Tibial artery (tissue), 4 donors: ENCODE measurements around the gene PXDN.

Source experiments
- DNase-seq, 2 donors: peaks; one replicate each; pipeline ENCODE4 v3.0.0-alpha.2; 2019
- H3K27ac ChIP-seq, 2 donors: fragments of 200-600 bp; sonication (generic) in 1 of 2; 1 replicate in 1 of 2; 2 replicates in 1 of 2; pipeline ENCODE4 v1.5.1; 2018 to 2019; ENCODE audit warnings: mild to moderate bottlenecking in 1 of 2
- H3K27me3 ChIP-seq, 2 donors: fragments of 200-600 bp; sonication (generic) in 1 of 2; one replicate each; pipeline versions ENCODE4 v1.5.1 to v1.6.0; 2016 to 2019
- H3K36me3 ChIP-seq, 3 donors: fragments of 200-600 bp; sonication (generic) in 2 of 3; one replicate each; pipeline ENCODE4 v1.5.1; 2016 to 2019; ENCODE audit warnings: mild to moderate bottlenecking in 2 of 3
- H3K4me1 ChIP-seq, 4 donors: fragments of 200-600 bp; sonication (generic) in 2 of 4; 1 replicate in 3 of 4; 2 replicates in 1 of 4; pipeline ENCODE4 v1.5.1; 2016 to 2019
- H3K4me3 ChIP-seq, 2 donors: fragments of 200-600 bp; sonication (generic) in 1 of 2; 1 replicate in 1 of 2; 2 replicates in 1 of 2; pipeline ENCODE4 v1.5.1; 2018 to 2019; ENCODE audit warnings: mild to moderate bottlenecking in 2 of 2
- H3K9me3 ChIP-seq, 3 donors: fragments of 200-600 bp; sonication (generic) in 1 of 3; one replicate each; pipeline ENCODE4 v1.5.1; 2016 to 2019
- CTCF ChIP-seq, 2 experiments: fragments of 200-600 bp in 1 of 2; fragments of 450-650 bp in 1 of 2; IDR thresholded peaks; one replicate each; pipeline ENCODE4 v1.5.1; 2017 to 2019; ENCODE audit warnings: antibody characterized with exemption in 2 of 2, mild to moderate bottlenecking in 1 of 2, moderate library complexity in 1 of 2
- intact Hi-C: fragments of 100-400 bp; cut with DNase I; formaldehyde crosslinking; loops from one replicate; pipeline ENCODE4 v1.15.0; 2023; ENCODE audit warnings: low total_unique reads

The PXDN gene

DNA sequence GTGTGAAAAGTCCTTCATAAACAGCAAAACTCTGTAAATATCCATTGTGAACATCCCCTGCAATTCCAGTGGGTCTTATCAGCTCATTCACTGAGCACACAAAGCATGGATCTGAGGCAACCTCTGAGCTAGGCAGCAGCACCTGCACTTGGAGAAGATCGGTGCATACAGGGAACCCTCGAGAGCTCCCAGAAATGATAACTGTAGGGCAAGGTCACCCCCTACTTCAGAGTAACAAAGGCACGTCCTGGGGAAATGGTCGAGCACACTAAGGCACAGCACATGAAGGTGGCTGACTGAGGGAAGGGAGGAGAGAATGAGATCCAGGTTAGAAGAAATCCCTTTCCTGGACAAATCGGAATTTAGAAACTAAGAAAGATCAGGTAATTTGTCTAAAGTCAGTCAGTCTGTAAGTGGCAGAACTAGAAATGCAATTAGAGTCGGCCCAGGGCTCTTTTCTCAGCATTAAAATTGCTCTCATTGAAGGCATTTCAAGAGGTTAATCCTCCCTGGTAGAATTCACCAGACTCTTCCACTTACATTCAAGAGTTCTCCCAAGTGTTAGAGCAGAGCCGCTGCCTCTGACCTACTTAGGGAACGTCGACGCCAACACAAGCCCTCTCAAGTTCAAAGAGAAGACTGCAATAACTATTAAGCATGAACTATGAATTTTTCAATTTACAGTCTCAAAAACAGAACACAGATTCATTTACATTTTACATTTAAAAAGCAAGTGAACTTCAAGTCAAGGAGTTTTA lies 45.9 kb downstream of the PXDN start:
- Histone ChIP-seq H3K27me3 (no peaks in the 10 kb centered on the region), H3K27ac (no peak overlapping the region), H3K4me1 (peaks cover 0 to 10% (median 6%) of the 10 kb centered on the region in 4 donors), H3K4me3 (no peak overlapping the region), H3K9me3 (no peaks in the 10 kb centered on the region), H3K36me3 (no peaks in the 10 kb centered on the region)
- no peak for TF ChIP-seq CTCF (IDR thresholded peaks at IDR 0.05)
- DNase-seq: no peak
- intact Hi-C loops: no loop called here

- Histone ChIP-seq H3K4me3 (no peak overlapping the region), H3K4me1 (peaks cover 0 to 10% (median 6%) of the 10 kb centered on the region in 4 donors), H3K27me3 (no peaks in the 10 kb centered on the region), H3K36me3 (peaks cover under 1 to 2% (median under 1%) of the 10 kb centered on the region in 3 donors), H3K9me3 (no peaks in the 10 kb centered on the region), H3K27ac (no peak overlapping the region)
- no peak for DNase-seq
- intact Hi-C loops: no loop called here
- TF ChIP-seq CTCF (IDR thresholded peaks at IDR 0.05): no peak
Observed at GRCh38 chr2:1697601-1698000, 46.7 kb downstream of the PXDN start.

GRCh38 chr2:1696472-1696871 lies 47.8 kb downstream of the PXDN start:
- intact Hi-C loops: no loop called here
- H3K36me3 ChIP-seq: peaks cover 7 to 14% (median 11%) of the 10 kb centered on the region in 3 donors
- H3K27me3 ChIP-seq: no peaks in the 10 kb centered on the region
- H3K4me1 ChIP-seq: peaks cover 0 to 10% (median 6%) of the 10 kb centered on the region in 4 donors
- no peaks in the 10 kb centered on the region for H3K9me3 ChIP-seq
- no peak overlapping the region for H3K27ac ChIP-seq
- TF ChIP-seq CTCF (IDR thresholded peaks at IDR 0.05): no peak
- no peak overlapping the region for H3K4me3 ChIP-seq
- DNase-seq: no peak

DNA sequence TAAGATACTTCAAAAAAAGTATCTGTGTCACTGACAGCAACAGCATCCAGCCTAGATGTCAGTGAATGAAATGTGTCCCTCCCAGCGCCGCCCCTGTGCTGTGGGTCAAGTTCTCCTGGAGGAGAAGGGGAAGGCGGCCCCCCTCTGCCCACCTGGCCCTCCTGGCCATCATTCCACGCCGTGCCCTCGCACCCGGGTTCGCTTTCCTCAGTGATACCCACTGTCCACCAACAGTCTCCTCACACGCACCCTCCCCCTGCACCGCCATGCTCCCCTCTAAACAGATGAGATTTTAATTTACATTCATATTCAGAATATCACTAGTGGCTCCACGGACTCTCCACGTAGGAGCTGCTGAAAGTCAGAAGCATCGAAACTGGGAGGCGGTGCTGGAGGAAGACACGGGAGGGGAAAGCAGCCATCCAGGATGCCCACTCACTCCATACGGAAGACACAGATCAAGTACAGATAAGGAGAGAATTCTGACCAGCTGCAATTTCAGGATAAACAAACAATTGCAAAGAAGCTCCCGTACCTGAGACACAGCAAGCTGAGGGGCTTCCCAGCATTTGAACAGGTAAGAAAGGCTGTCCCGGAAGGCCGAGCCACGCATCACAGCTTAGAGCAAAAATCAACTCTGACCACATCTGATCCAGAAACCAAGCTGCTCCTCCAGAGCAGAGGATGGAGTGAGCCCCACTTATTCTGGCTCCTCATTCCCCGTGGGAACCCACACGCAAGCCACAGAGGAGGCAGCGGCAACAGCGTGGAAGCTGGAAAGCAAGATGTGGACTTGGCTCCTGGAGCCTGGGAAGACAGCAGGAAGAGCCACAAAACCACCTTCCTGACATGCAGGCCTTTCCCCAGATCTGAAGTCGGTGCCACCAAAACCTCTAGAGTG lies 49.7 kb downstream of the PXDN start:
- Histone ChIP-seq H3K4me3 (no peak overlapping the region), H3K27ac (no peak overlapping the region), H3K4me1 (peaks cover 0 to 10% (median 6%) of the 10 kb centered on the region in 4 donors), H3K27me3 (no peaks in the 10 kb centered on the region), H3K36me3 (peaks cover 7 to 17% (median 16%) of the 10 kb centered on the region in 3 donors), H3K9me3 (no peaks in the 10 kb centered on the region)
- no peak for TF ChIP-seq CTCF (IDR thresholded peaks at IDR 0.05)
- intact Hi-C loops: no loop called here
- DNase-seq: no peak

GRCh38 chr2:1693723-1694122 lies 50.6 kb downstream of the PXDN start:
- peaks cover 7 to 23% (median 22%) of the 10 kb centered on the region in 3 donors for H3K36me3 ChIP-seq
- H3K9me3 ChIP-seq: no peaks in the 10 kb centered on the region
- peaks cover 0 to 8% (median 3%) of the 10 kb centered on the region in 4 donors for H3K4me1 ChIP-seq
- no peaks in the 10 kb centered on the region for H3K27me3 ChIP-seq
- DNase-seq: no peak
- no peak overlapping the region for H3K4me3 ChIP-seq
- intact Hi-C loops: no loop called here
- H3K27ac ChIP-seq: no peak overlapping the region
- no peak for TF ChIP-seq CTCF (IDR thresholded peaks at IDR 0.05)
